Measurements from ENCODE around the gene EIF2A. TPM values are rescaled to one million over a fixed set of nuclear protein-coding genes. Genes with fewer than 3 reads are reported as not detected.
A peak's percentile ranks its signal among the peaks of the same experiment; 100 is the strongest.
"Not testable (repeated sequence)": the region's sequence is repeated elsewhere in the genome, so short reads cannot be mapped to it uniquely, and the experiment has no call there.

Gene EIF2A
- total and polyA plus RNA-seq, 9 of the 15 experiments (the other 6 are each of a cell fraction or from before 2014, with no cell fraction given), result 106 to 192 (median 168) TPM

- TF ChIP-seq ZEB2 (IDR thresholded peaks at IDR 0.05) (peak; percentile 65), MTA1 (IDR thresholded peaks at IDR 0.05; ENCODE audit: borderline replicate concordance) (peak; percentile 44; the same call in 1 of the 2 replicates), SOX6 (IDR thresholded peaks at IDR 0.05) (peak; percentile 75), POLR2A (conservative IDR thresholded peaks at IDR 0.05) (peak; percentile 68), EP300 (IDR thresholded peaks at IDR 0.05; ENCODE audit: low read length) (peak; percentile 76), NFIC (IDR thresholded peaks at IDR 0.05) (peak; percentile 50), ETV5 (CRISPR knock-in tag; IDR thresholded peaks at IDR 0.05; ENCODE audit: low read depth) (peak; percentile 57; the same call in 1 of the 2 replicates), NFRKB (IDR thresholded peaks at IDR 0.05; ENCODE audit: low read depth) (peak; percentile 88), ARID1B (IDR thresholded peaks at IDR 0.05) (peak; percentile 90), CBFA2T2 (conservative IDR thresholded peaks at IDR 0.05) (peak; percentile 73), CBFA2T3 (IDR thresholded peaks at IDR 0.05) (peak; percentile 88), TAF1 (IDR thresholded peaks at IDR 0.05; ENCODE audit: control insufficient read depth, extremely low read depth, insufficient read depth, low read length, severe bottlenecking) (peak; percentile 58), ATF1 (tag; IDR thresholded peaks at IDR 0.05) (peak; percentile 24; the same call in 1 of the 2 replicates), FOXK2 (conservative IDR thresholded peaks at IDR 0.05 in 1 of 2, IDR thresholded peaks at IDR 0.05 in 1 of 2; ENCODE audit: low read depth in 2 of 2) (peak in 1 of 2 experiments; percentile 45; a peak in 2 of 4 replicates), IRF9 (tag; IDR thresholded peaks at IDR 0.05) (peak; percentile 82), ATF7 (IDR thresholded peaks at IDR 0.05) (peak; percentile 64), BCOR (IDR thresholded peaks at IDR 0.05) (peak; percentile 67), DMBX1 (CRISPR knock-in tag; IDR thresholded peaks at IDR 0.05; ENCODE audit: borderline replicate concordance) (0 out of 2 replicates have a peak, but pooled peaks have one; percentile 41), FOXM1 (IDR thresholded peaks at IDR 0.05; ENCODE audit: low read depth) (0 out of 2 replicates have a peak, but pooled peaks have one; percentile 28), CTBP1 (IDR thresholded peaks at IDR 0.05; ENCODE audit: borderline replicate concordance) (peak; percentile 84), PBX2 (tag; conservative IDR thresholded peaks at IDR 0.05; ENCODE audit: low read depth) (peak; percentile 74), KDM5B (IDR thresholded peaks at IDR 0.05; ENCODE audit: insufficient replicate concordance, low read depth, low read length) (peak; percentile 34), NONO (IDR thresholded peaks at IDR 0.05; ENCODE audit: low read depth in 2 of 2, low read length in 1 of 2) (peak in 1 of 2 experiments; percentile 17; a peak in 1 of 4 replicates), ETV1 (tag; conservative IDR thresholded peaks at IDR 0.05; ENCODE audit: low read depth) (peak; percentile 83)
- not testable (repeated sequence) for TF ChIP-seq ATF1 (CRISPR knock-in tag; IDR thresholded peaks at IDR 0.05); FOXM1 (CRISPR knock-in tag; IDR thresholded peaks at IDR 0.05; ENCODE audit: low read depth); PBX2 (CRISPR knock-in tag; IDR thresholded peaks at IDR 0.05; ENCODE audit: low read depth)
Measured at GRCh38 chr3:150600647-150601530, 54.3 kb downstream of the EIF2A start (continued).
